Endothelial cell of umbilical vein (primary cell): ENCODE measurements around the gene REEP1. TPM values are rescaled to one million over a fixed set of nuclear protein-coding genes. Genes with fewer than 3 reads are reported as not detected.

ENCODE experiments used
- BruUV-seq: library from RNA; stranded (reverse); fragments of 400-500 nt; replicated peaks from 2 replicates; lab custom pipeline; 2021; lab: Mats Ljungman, UMichigan
- CTCF ChIA-PET: fragments of 300-600, 350-600 bp; sonication (Branson Sonifier 250); formaldehyde crosslinking; loops from one replicate; lab custom pipeline; 2021; ENCODE audit warnings: antibody characterized with exemption, inconsistent platforms; lab: Charles Lee
- POLR2A ChIA-PET: fragments of 300-600, 350-600 bp; sonication (Branson Sonifier 250); formaldehyde crosslinking; loops from one replicate; lab custom pipeline; 2021; ENCODE audit warnings: antibody characterized with exemption, inconsistent platforms; lab: Charles Lee
- DNase-seq: peaks from one replicate; pipeline ENCODE4 v3.0.0-alpha.2; 2011; ENCODE audit warnings: low read depth, low spot score
- FAIRE-seq: peaks from 2 replicates; lab custom pipeline; 2011; peaks lifted over from hg19 to GRCh38; lab: Jason Lieb, UNC
- H2AFZ ChIP-seq: 2 replicates; pipeline ENCODE4 v1.6.0; 2012; ENCODE audit warnings: low read depth, low read length, control low read depth, inconsistent platforms
- H3K27ac ChIP-seq: 2 replicates; pipeline ENCODE4 v1.5.1; 2011; ENCODE audit warnings: low read depth, mild to moderate bottlenecking, control low read depth, low read length, moderate library complexity; ENCODE audit not compliant: insufficient read depth
- H3K27me3 ChIP-seq, 2 experiments: 2 replicates each; pipeline versions ENCODE4 v1.6.0 to v1.6.1; 2011; ENCODE audit warnings: low read length in 2 of 2, mixed read lengths in 1 of 2; ENCODE audit not compliant: control insufficient read depth in 2 of 2, insufficient read depth in 2 of 2
- H3K36me3 ChIP-seq, 2 experiments: 2 replicates in 1 of 2; 3 replicates in 1 of 2; pipeline ENCODE4 v1.5.1; 2011; ENCODE audit warnings: low read length in 2 of 2, mild to moderate bottlenecking in 1 of 2, moderate library complexity in 1 of 2; ENCODE audit not compliant: control insufficient read depth in 2 of 2, insufficient read depth in 2 of 2; ENCODE audit errors: extremely low read depth in 1 of 2
- H3K4me1 ChIP-seq: 3 replicates; pipeline ENCODE4 v1.5.1; 2011; ENCODE audit warnings: mild to moderate bottlenecking, low read length; ENCODE audit not compliant: control insufficient read depth, insufficient read depth; ENCODE audit errors: extremely low read depth
- H3K4me2 ChIP-seq: 2 replicates; pipeline ENCODE4 v1.6.1; 2011; ENCODE audit warnings: low read length, control low read depth, mixed read lengths; ENCODE audit not compliant: insufficient read depth
- H3K4me3 ChIP-seq, 3 experiments: fragments of 200-600 bp in 1 of 3; sonication (generic), shearing (Covaris generic) in 1 of 3; replicated peaks in 1 of 3; 2 replicates each; pipeline ENCODE4 v1.5.1; 2011 to 2016; ENCODE audit warnings: control low read depth in 3 of 3, low read length in 3 of 3, mild to moderate bottlenecking in 2 of 3, inconsistent platforms in 1 of 3, low read depth in 1 of 3, moderate library complexity in 1 of 3; ENCODE audit not compliant: insufficient read depth in 1 of 3
- H3K79me2 ChIP-seq: 2 replicates; pipeline ENCODE4 v1.6.0; 2012; ENCODE audit warnings: low read length, inconsistent platforms; ENCODE audit not compliant: control insufficient read depth, insufficient read depth
- H3K9ac ChIP-seq: replicated peaks from 2 replicates; pipeline ENCODE3; 2011; ENCODE audit warnings: low read length, control low read depth; ENCODE audit not compliant: insufficient read depth; ENCODE audit errors: extremely low read depth
- H3K9me1 ChIP-seq: replicated peaks from 3 replicates; pipeline ENCODE4 v1.6.0; 2011; ENCODE audit warnings: mild to moderate bottlenecking, low read length; ENCODE audit not compliant: control insufficient read depth, insufficient read depth; ENCODE audit errors: extremely low read depth
- H3K9me3 ChIP-seq: replicated peaks from 2 replicates; pipeline ENCODE4 v1.5.1; 2012; ENCODE audit warnings: low read length, inconsistent platforms; ENCODE audit not compliant: control insufficient read depth, insufficient read depth
- H4K20me1 ChIP-seq: replicated peaks from 2 replicates; pipeline ENCODE3; 2011; ENCODE audit warnings: mild to moderate bottlenecking, low read length; ENCODE audit not compliant: control insufficient read depth, insufficient read depth; ENCODE audit errors: extremely low read depth
- CTCF ChIP-seq, 2 donors: IDR thresholded peaks; 1 replicate in 1 of 2; 2 replicates in 1 of 2; pipeline ENCODE4 v1.5.1; 2011; ENCODE audit warnings: low read length in 2 of 2, mild to moderate bottlenecking in 2 of 2, moderate library complexity in 2 of 2, control low read depth in 1 of 2, inconsistent platforms in 1 of 2, low read depth in 1 of 2; ENCODE audit not compliant: insufficient read depth in 1 of 2; ENCODE audit errors: extremely low read depth in 1 of 2
- EZH2 ChIP-seq: IDR thresholded peaks from 2 replicates; pipeline ENCODE4 v1.6.1; 2012; ENCODE audit warnings: borderline replicate concordance, low read depth, mild to moderate bottlenecking, moderate library complexity, low read length, inconsistent platforms; ENCODE audit not compliant: severe bottlenecking
- FOS ChIP-seq: IDR thresholded peaks from 2 replicates; pipeline ENCODE4 v1.6.1; 2011; ENCODE audit warnings: mild to moderate bottlenecking, low read length, moderate library complexity, borderline replicate concordance; ENCODE audit not compliant: insufficient read depth
- GATA2 ChIP-seq: IDR thresholded peaks from 2 replicates; pipeline ENCODE4 v1.7.0; 2011; ENCODE audit warnings: low read depth, mild to moderate bottlenecking, moderate library complexity, mixed read lengths, low read length; ENCODE audit not compliant: insufficient read length, insufficient read depth
- JUN ChIP-seq: IDR thresholded peaks from 2 replicates; pipeline ENCODE4 v1.6.1; 2011; ENCODE audit warnings: borderline replicate concordance, low read depth; ENCODE audit not compliant: insufficient read length, insufficient read depth
- MAX ChIP-seq: IDR thresholded peaks from 2 replicates; pipeline ENCODE4 v1.6.1; 2011; ENCODE audit not compliant: insufficient read depth, insufficient read length
- MYC ChIP-seq: IDR thresholded peaks from one replicate; pipeline ENCODE4 v1.6.1; 2011; ENCODE audit warnings: mild to moderate bottlenecking, low read depth, low read length
- POLR2A ChIP-seq: IDR thresholded peaks from 2 replicates; pipeline ENCODE4 v1.6.1; 2012; ENCODE audit warnings: low read depth, mild to moderate bottlenecking, control low read depth, low read length
- POLR2AphosphoS5 ChIP-seq: IDR thresholded peaks from 2 replicates; pipeline ENCODE4 v1.6.1; 2012; ENCODE audit warnings: low read depth, mild to moderate bottlenecking, control low read depth, low read length, moderate library complexity; ENCODE audit not compliant: insufficient read depth
- dilution Hi-C: fragments of 300-500 bp; cut with MboI; formaldehyde crosslinking; loops from one replicate; pipeline ENCODE4 v1.15.0; 2019; ENCODE audit warnings: low sequenced_read_pairs; ENCODE audit not compliant: extremely low pct_ligation_motif_present
- intact Hi-C: fragments of 100-400 bp; cut with micrococcal nuclease; formaldehyde crosslinking; loops from one replicate; pipeline ENCODE4 v1.10.0; 2022
- polyA plus RNA-seq, 4 experiments: library from polyadenylated mRNA; depleted of rRNA in 3 of 4; stranded (reverse) in 3 of 4; unstranded in 1 of 4; fragments of >200 nt; gene quantifications; 2 replicates each; pipeline versions ENCODE4 v1.2.1 to v1.2.3, GENCODE V29; 2011 to 2012; ENCODE audit warnings: missing spikeins in 1 of 4
- total RNA-seq: library from RNA; stranded (reverse); gene quantifications from 2 replicates; pipeline ENCODE4 v1.2.3, GENCODE V29; 2021

Gene REEP1
- total and polyA plus RNA-seq, 2 donors (not counting 3 experiments of a cell fraction or from before 2014, with no cell fraction given): 0.11 to 0.53 TPM

- Histone ChIP-seq H3K9me3 (no peaks in the 10 kb centered on the region), H2AFZ (no peak overlapping the region), H4K20me1 (no peaks in the 10 kb centered on the region), H3K4me3 (no peak overlapping the region), H3K27me3 (peaks cover 0 to 3% of the 10 kb centered on the region in 2 experiments), H3K4me2 (no peak overlapping the region), H3K36me3 (no peaks in the 10 kb centered on the region), H3K9ac (no peak overlapping the region), H3K4me1 (no peaks in the 10 kb centered on the region), H3K27ac (no peak overlapping the region), H3K9me1 (no peaks in the 10 kb centered on the region), H3K79me2 (no peaks in the 10 kb centered on the region)
- CTCF ChIA-PET: interaction anchor here (1.4 to 2.2 kb wide), 2 partner anchors 10 to 14 kb away, joined by 3 to 17 read pairs; no protein-coding TSS in a partner anchor
- dilution Hi-C loops (no loop called here), intact Hi-C loops (no loop called here)
- BruUV-seq: no TSS peak
- no peak for FAIRE-seq
- POLR2A ChIA-PET: no interaction called here
- DNase-seq: no peak
- TF ChIP-seq EZH2 (no peak), MYC (no peak), POLR2AphosphoS5 (no peak), MAX (no peak), FOS (no peak), POLR2A (no peak), GATA2 (no peak), JUN (no peak), CTCF (IDR thresholded peaks at IDR 0.05; ENCODE audit: extremely low read depth in 1 of 2, insufficient read depth in 1 of 2, low read depth in 1 of 2, low read length in 2 of 2) (no peak)
These were observed 44.7 kb upstream of the REEP1 start for GRCh38 chr2:86382108-86382507.
